H9 (cell line): Measurements from ENCODE around the gene KCMF1. TPM values are rescaled to one million over a fixed set of nuclear protein-coding genes. Genes with fewer than 3 reads are reported as not detected.

Experiments used
- DNase-seq: peaks from one replicate; pipeline ENCODE4 v3.0.0-alpha.2; 2017
- H2AFZ ChIP-seq: one replicate; pipeline ENCODE4 v1.6.1; 2013; ENCODE audit warnings: mild to moderate bottlenecking, low read length, control low read depth, moderate library complexity
- H2AK5ac ChIP-seq: 2 replicates; pipeline ENCODE4 v1.6.1; 2013; ENCODE audit warnings: low read length, control low read depth, mixed read lengths; ENCODE audit not compliant: insufficient read length
- H2BK120ac ChIP-seq: one replicate; pipeline ENCODE4 v1.6.1; 2013; ENCODE audit warnings: low read depth, mild to moderate bottlenecking, low read length, control low read depth, inconsistent platforms; ENCODE audit not compliant: poor library complexity, severe bottlenecking
- H2BK12ac ChIP-seq: 2 replicates; pipeline ENCODE4 v1.6.1; 2013; ENCODE audit warnings: low read length, control low read depth, mixed read lengths, low read depth; ENCODE audit not compliant: insufficient read length
- H2BK15ac ChIP-seq: 2 replicates; pipeline ENCODE4 v1.6.1; 2013; ENCODE audit warnings: low read depth, low read length, control low read depth
- H2BK20ac ChIP-seq: one replicate; pipeline ENCODE4 v1.6.1; 2013; ENCODE audit warnings: low read depth, mild to moderate bottlenecking, low read length, control low read depth, inconsistent platforms; ENCODE audit not compliant: poor library complexity, severe bottlenecking
- H2BK5ac ChIP-seq: 2 replicates; pipeline ENCODE4 v1.6.1; 2013; ENCODE audit warnings: low read length, control low read depth, mixed read lengths; ENCODE audit not compliant: insufficient read length
- H3K14ac ChIP-seq: 2 replicates; pipeline ENCODE4 v1.6.1; 2013; ENCODE audit warnings: low read length, control low read depth; ENCODE audit not compliant: insufficient read depth
- H3K18ac ChIP-seq: 2 replicates; pipeline ENCODE4 v1.6.1; 2013; ENCODE audit warnings: low read depth, mild to moderate bottlenecking, mixed read lengths, low read length, control low read depth; ENCODE audit not compliant: insufficient read length
- H3K23ac ChIP-seq: 2 replicates; pipeline ENCODE4 v1.6.1; 2013; ENCODE audit warnings: low read length, control low read depth, mixed read lengths, low read depth; ENCODE audit not compliant: insufficient read length
- H3K23me2 ChIP-seq: 2 replicates; pipeline ENCODE4 v1.6.1; 2013; ENCODE audit warnings: low read depth, mild to moderate bottlenecking, mixed read lengths, low read length, control low read depth; ENCODE audit not compliant: insufficient read length, poor library complexity, severe bottlenecking
- H3K27ac ChIP-seq: 2 replicates; pipeline ENCODE4 v1.5.1; 2013; ENCODE audit warnings: low read length, control low read depth, mixed read lengths, low read depth; ENCODE audit not compliant: insufficient read length
- H3K27me3 ChIP-seq: 2 replicates; pipeline ENCODE4 v1.6.1; 2013; ENCODE audit warnings: low read length, control low read depth, inconsistent platforms; ENCODE audit not compliant: insufficient read depth
- H3K4ac ChIP-seq: 2 replicates; pipeline ENCODE4 v1.6.1; 2013; ENCODE audit warnings: low read depth, mild to moderate bottlenecking, control low read depth, inconsistent platforms, low read length, moderate library complexity
- H3K4me1 ChIP-seq: 2 replicates; pipeline ENCODE4 v1.6.1; 2013; ENCODE audit warnings: low read length, control low read depth, inconsistent platforms; ENCODE audit not compliant: insufficient read depth
- H3K4me2 ChIP-seq: 2 replicates; pipeline ENCODE4 v1.6.1; 2013; ENCODE audit warnings: low read length, control low read depth, mixed read lengths; ENCODE audit not compliant: insufficient read length, insufficient read depth
- H3K56ac ChIP-seq: 2 replicates; pipeline ENCODE4 v1.6.1; 2013; ENCODE audit warnings: low read depth, mild to moderate bottlenecking, mixed read lengths, low read length, control low read depth; ENCODE audit not compliant: insufficient read length
- H3K79me1 ChIP-seq: 2 replicates; pipeline ENCODE4 v1.6.1; 2013; ENCODE audit warnings: low read depth, mild to moderate bottlenecking, moderate library complexity, low read length, control low read depth, inconsistent platforms; ENCODE audit not compliant: insufficient read depth, poor library complexity, severe bottlenecking
- H3K79me2 ChIP-seq: 2 replicates; pipeline ENCODE4 v1.6.1; 2013; ENCODE audit warnings: low read length, control low read depth, inconsistent platforms; ENCODE audit not compliant: insufficient read depth
- H3K9ac ChIP-seq: 2 replicates; pipeline ENCODE4 v1.6.1; 2013; ENCODE audit warnings: low read length, control low read depth, mixed read lengths; ENCODE audit not compliant: insufficient read length; ENCODE audit errors: extremely low read depth
- H3K9me3 ChIP-seq: one replicate; pipeline ENCODE4 v1.6.1; 2013; ENCODE audit warnings: low read depth, low read length, inconsistent platforms; ENCODE audit not compliant: control insufficient read depth
- H3T11ph ChIP-seq: one replicate; pipeline ENCODE4 v1.6.1; 2013; ENCODE audit warnings: mild to moderate bottlenecking, low read length, control low read depth, inconsistent platforms
- H4K20me1 ChIP-seq: one replicate; pipeline ENCODE4 v1.6.1; 2013; ENCODE audit not compliant: control insufficient read depth, insufficient read length, insufficient read depth
- H4K5ac ChIP-seq: 2 replicates; pipeline ENCODE4 v1.6.1; 2013; ENCODE audit warnings: low read depth, mild to moderate bottlenecking, mixed read lengths, low read length, control low read depth; ENCODE audit not compliant: insufficient read length
- H4K8ac ChIP-seq: replicated peaks from 2 replicates; pipeline ENCODE4 v1.6.1; 2013; ENCODE audit warnings: low read length, control low read depth, mixed read lengths, low read depth; ENCODE audit not compliant: insufficient read length
- H4K91ac ChIP-seq: 2 replicates; pipeline ENCODE4 v1.6.1; 2013; ENCODE audit warnings: low read depth, mild to moderate bottlenecking, moderate library complexity, mixed read lengths, low read length, control low read depth; ENCODE audit not compliant: insufficient read length
- H3K27ac Mint-ChIP-seq, 3 experiments: 2 replicates in 2 of 3; 3 replicates in 1 of 3; pipeline ENCODE4 v1.8.0; 2020 to 2021; ENCODE audit warnings: mixed read lengths in 3 of 3, mild to moderate bottlenecking in 1 of 3, moderate library complexity in 1 of 3
- H3K27me3 Mint-ChIP-seq: 2 replicates; pipeline ENCODE4 v1.8.0; 2021; ENCODE audit warnings: low read depth, mild to moderate bottlenecking, moderate library complexity, mixed read lengths
- H3K36me3 Mint-ChIP-seq, 3 experiments: 2 replicates in 2 of 3; 3 replicates in 1 of 3; pipeline ENCODE4 v1.8.0; 2020 to 2021; ENCODE audit warnings: low read depth in 3 of 3, mixed read lengths in 3 of 3; ENCODE audit not compliant: insufficient read depth in 1 of 3
- H3K4me1 Mint-ChIP-seq, 2 experiments: 2 replicates each; pipeline ENCODE4 v1.8.0; 2020; ENCODE audit warnings: mixed read lengths in 2 of 2
- H3K4me3 Mint-ChIP-seq, 2 experiments: 2 replicates in 1 of 2; 3 replicates in 1 of 2; pipeline ENCODE4 v1.8.0; 2020 to 2021; ENCODE audit warnings: mild to moderate bottlenecking in 2 of 2, mixed read lengths in 2 of 2, moderate library complexity in 1 of 2
- H3K9me3 Mint-ChIP-seq, 2 experiments: 2 replicates in 1 of 2; 3 replicates in 1 of 2; pipeline ENCODE4 v1.8.0; 2020; ENCODE audit warnings: mild to moderate bottlenecking in 2 of 2, mixed read lengths in 2 of 2, moderate library complexity in 1 of 2
- WGBS: extraction: QIAGEN DNeasy Blood & Tissue Kit; methylation state at CpG from one replicate; pipeline ENCODE4 v1.1.7; 2013; ENCODE audit warnings: missing lambda C conversion rate, low lambda C conversion rate, mixed read lengths; ENCODE audit not compliant: insufficient read length; ENCODE audit errors: extremely low coverage; 5-methylcytosine and 5-hydroxymethylcytosine counted together
- total RNA-seq: library from RNA; stranded (reverse); gene quantifications from 2 replicates; pipeline ENCODE4 v1.2.1, GENCODE V29; 2021
- TF ChIP-seq, protein P1 (sequence below): fragments of 200-600 bp; sonication (generic); conservative IDR thresholded peaks from 3 replicates; pipeline ENCODE4 v1.8.0; 2021; ENCODE audit warnings: antibody characterized with exemption, mild to moderate bottlenecking

The KCMF1 gene
- total RNA-seq, 1 experiment from 2014 or later: 113 TPM

GRCh38 chr2:84965827-84966226 lies 5.1 kb upstream of the KCMF1 start:
- Histone ChIP-seq H2AK5ac (no peak overlapping the region), H2AFZ (no peak overlapping the region), H3K14ac (no peak overlapping the region), H4K5ac (no peak overlapping the region), H3K4me1 (no peaks in the 10 kb centered on the region), H3K9ac (no peak overlapping the region), H2BK120ac (no peak overlapping the region), H3T11ph (no peak overlapping the region), H4K20me1 (no peaks in the 10 kb centered on the region), H4K8ac (no peak overlapping the region), H2BK15ac (no peak overlapping the region), H3K56ac (no peak overlapping the region), H3K18ac (no peak overlapping the region), H4K91ac (no peak overlapping the region), H3K27me3 (no peaks in the 10 kb centered on the region), H3K79me2 (peaks cover 23% of the 10 kb centered on the region), H3K4me2 (no peak overlapping the region), H3K9me3 (no peaks in the 10 kb centered on the region), H2BK20ac (no peak overlapping the region), H3K23me2 (peaks cover 7% of the 10 kb centered on the region), H2BK5ac (no peak overlapping the region), H2BK12ac (no peak overlapping the region), H3K23ac (no peak overlapping the region), H3K79me1 (no peaks in the 10 kb centered on the region), H3K27ac (no peak overlapping the region), H3K4ac (no peak overlapping the region)
- peaks cover 43 to 65% (median 62%) of the 10 kb centered on the region in 3 experiments for H3K36me3 Mint-ChIP-seq
- no peak overlapping the region for H3K27ac Mint-ChIP-seq
- no CpG with 5 or more reads among the region's 9 CpGs for WGBS
- H3K27me3 Mint-ChIP-seq: no peaks in the 10 kb centered on the region; the same call in 1 of the 2 replicates
- H3K4me3 Mint-ChIP-seq: no peak overlapping the region
- peaks cover 0 to 3% of the 10 kb centered on the region in 2 experiments; a peak in 1 of 5 replicates for H3K9me3 Mint-ChIP-seq
- DNase-seq: no peak
- H3K4me1 Mint-ChIP-seq: peaks cover 40 to 46% of the 10 kb centered on the region in 2 experiments
- TF ChIP-seq, protein P1, sequence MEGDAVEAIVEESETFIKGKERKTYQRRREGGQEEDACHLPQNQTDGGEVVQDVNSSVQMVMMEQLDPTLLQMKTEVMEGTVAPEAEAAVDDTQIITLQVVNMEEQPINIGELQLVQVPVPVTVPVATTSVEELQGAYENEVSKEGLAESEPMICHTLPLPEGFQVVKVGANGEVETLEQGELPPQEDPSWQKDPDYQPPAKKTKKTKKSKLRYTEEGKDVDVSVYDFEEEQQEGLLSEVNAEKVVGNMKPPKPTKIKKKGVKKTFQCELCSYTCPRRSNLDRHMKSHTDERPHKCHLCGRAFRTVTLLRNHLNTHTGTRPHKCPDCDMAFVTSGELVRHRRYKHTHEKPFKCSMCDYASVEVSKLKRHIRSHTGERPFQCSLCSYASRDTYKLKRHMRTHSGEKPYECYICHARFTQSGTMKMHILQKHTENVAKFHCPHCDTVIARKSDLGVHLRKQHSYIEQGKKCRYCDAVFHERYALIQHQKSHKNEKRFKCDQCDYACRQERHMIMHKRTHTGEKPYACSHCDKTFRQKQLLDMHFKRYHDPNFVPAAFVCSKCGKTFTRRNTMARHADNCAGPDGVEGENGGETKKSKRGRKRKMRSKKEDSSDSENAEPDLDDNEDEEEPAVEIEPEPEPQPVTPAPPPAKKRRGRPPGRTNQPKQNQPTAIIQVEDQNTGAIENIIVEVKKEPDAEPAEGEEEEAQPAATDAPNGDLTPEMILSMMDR: no peak
